ENCODE data around the gene AFG3L2.
"Not testable (repeated sequence)": the region's sequence is repeated elsewhere in the genome, so short reads cannot be mapped to it uniquely, and the experiment has no call there.

Gene AFG3L2

DNA sequence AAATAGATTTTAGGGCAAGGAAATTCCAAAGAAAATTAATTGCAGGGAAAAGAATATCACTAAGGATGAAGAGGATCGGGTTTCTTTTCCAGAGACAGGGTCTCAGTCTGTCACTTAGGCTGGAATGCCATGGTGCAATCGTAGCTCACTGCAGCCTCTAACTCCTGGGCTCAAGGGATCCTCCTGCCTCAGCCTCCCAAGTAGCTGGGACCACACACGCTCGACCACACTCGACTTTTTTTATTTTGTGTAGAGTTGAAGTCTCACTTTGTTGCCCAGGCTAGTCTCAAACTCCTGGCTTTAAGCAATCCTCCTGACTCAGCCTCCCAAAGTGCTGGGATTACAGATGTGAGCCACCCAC, 1.2 kb upstream of the AFG3L2 start:
- peak overlapping the region; percentile 42 for H3K4me3 ChIP-seq (ENCODE audit: insufficient read depth, low read depth, low read length)
- not testable (repeated sequence) for H3K9me3 ChIP-seq (ENCODE audit: control insufficient read depth, low read length); H3K27me3 ChIP-seq (ENCODE audit: control insufficient read depth, insufficient read depth, low read length, poor library complexity, severe bottlenecking); H3K36me3 ChIP-seq (ENCODE audit: control insufficient read depth, insufficient read depth, low read length)
- peak overlapping the region; percentile 78 for H3K27ac ChIP-seq (ENCODE audit: insufficient read depth, low read depth, low read length, poor library complexity, severe bottlenecking)
- WGBS, 2 experiments = 70 to 71% methylated on average over 5 of the region's 5 CpGs
- peaks cover 10% of the 10 kb centered on the region for H3K4me1 ChIP-seq (ENCODE audit: control insufficient read depth, insufficient read depth, low read length)

DNA sequence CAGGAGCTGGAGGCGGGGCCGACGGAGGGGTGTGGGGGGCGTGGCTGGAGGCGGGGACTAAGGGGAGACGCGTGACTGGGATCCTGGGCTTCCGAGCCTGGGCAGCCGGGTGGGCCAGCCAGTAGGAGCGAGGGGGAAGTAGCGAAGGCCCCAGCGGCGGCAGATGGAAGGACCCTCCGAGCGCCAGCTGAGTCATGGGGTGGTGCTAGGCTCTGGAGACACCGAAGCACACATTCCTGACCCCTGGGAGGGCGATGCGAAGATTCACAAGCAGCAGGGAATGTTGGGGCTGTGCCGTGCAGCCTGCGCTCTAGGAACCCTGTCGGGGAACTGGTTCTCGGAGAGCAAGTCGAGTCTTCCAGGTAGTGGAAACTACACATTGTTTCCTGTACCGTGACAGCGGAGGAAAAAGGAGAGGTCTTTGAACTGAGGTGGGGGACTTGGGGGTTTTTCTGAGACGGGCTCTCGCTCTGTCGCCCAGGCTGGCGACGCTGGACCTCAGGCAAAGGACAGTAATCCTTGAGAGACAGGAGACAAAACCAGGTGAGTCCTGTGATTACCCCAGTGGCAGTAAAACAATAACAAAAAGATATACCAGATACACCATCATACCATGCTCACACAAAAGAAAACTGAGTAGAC, 650 bp upstream of the AFG3L2 start:
- no peaks in the 10 kb centered on the region for H3K36me3 ChIP-seq (ENCODE audit: control insufficient read depth, insufficient read depth, low read length)
- H3K4me1 ChIP-seq (ENCODE audit: control insufficient read depth, insufficient read depth, low read length) = peaks cover 10% of the 10 kb centered on the region
- no peaks in the 10 kb centered on the region for H3K27me3 ChIP-seq (ENCODE audit: control insufficient read depth, insufficient read depth, low read length, poor library complexity, severe bottlenecking)
- whole genome bisulfite sequencing, 2 experiments = 1% methylated on average over 30 of the region's 30 CpGs
- peak overlapping the region; percentile 42 for H3K4me3 ChIP-seq (ENCODE audit: insufficient read depth, low read depth, low read length)
- no peaks in the 10 kb centered on the region for H3K9me3 ChIP-seq (ENCODE audit: control insufficient read depth, low read length)
- peak overlapping the region; percentile 78 for H3K27ac ChIP-seq (ENCODE audit: insufficient read depth, low read depth, low read length, poor library complexity, severe bottlenecking)

DNA sequence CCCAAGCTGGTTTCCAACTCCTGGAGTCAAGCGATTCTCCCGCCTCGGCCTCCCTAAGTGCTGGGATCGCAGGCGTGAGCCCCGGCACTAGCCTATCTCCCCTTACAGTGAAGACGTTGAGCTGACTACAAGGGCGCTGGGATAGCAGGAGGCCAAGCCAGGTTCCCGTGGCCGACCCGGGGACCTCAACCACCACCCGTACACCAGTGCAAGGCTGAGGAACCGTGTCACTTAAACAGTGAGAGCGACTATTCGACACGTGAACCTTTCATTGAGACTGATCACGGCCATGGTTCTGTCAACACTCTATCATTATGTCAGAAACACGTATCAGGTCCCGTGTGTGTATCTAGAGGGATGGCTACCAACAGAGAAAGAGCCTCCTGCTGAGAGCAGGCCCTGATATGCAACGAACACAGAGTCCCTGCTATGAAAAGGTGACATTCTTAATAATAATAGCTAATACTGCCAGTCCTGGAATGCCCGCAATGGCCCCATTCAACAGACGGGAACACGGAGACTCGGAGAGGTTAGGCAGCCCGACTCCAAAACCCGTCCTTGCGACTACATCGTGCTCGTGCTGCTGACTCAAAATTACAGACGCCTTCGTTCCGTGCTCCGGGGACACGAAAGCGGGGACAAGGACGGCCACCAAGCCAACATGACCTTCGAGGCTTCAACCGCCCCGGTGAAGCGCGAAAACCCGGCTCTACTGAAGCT, 833 bp downstream of the AFG3L2 start:
- H3K4me3 ChIP-seq (ENCODE audit: insufficient read depth, low read depth, low read length) = peak overlapping the region; percentile 63
- no peaks in the 10 kb centered on the region for H3K9me3 ChIP-seq (ENCODE audit: control insufficient read depth, low read length)
- WGBS, 2 experiments = 8 to 9% methylated on average over 42 of the region's 42 CpGs
- H3K27ac ChIP-seq (ENCODE audit: insufficient read depth, low read depth, low read length, poor library complexity, severe bottlenecking) = peak overlapping the region; percentile 83
- H3K27me3 ChIP-seq (ENCODE audit: control insufficient read depth, insufficient read depth, low read length, poor library complexity, severe bottlenecking) = no peaks in the 10 kb centered on the region
- H3K4me1 ChIP-seq (ENCODE audit: control insufficient read depth, insufficient read depth, low read length) = peaks cover 10% of the 10 kb centered on the region
- no peaks in the 10 kb centered on the region for H3K36me3 ChIP-seq (ENCODE audit: control insufficient read depth, insufficient read depth, low read length)

GRCh38 chr18:12374401-12374800, 2.6 kb downstream of the AFG3L2 start:
- Histone ChIP-seq H3K36me3 (ENCODE audit: control insufficient read depth, insufficient read depth, low read length) (no peaks in the 10 kb centered on the region), H3K27ac (ENCODE audit: insufficient read depth, low read depth, low read length, poor library complexity, severe bottlenecking) (no peak overlapping the region), H3K4me1 (ENCODE audit: control insufficient read depth, insufficient read depth, low read length) (peaks cover 10% of the 10 kb centered on the region), H3K27me3 (ENCODE audit: control insufficient read depth, insufficient read depth, low read length, poor library complexity, severe bottlenecking) (no peaks in the 10 kb centered on the region), H3K4me3 (ENCODE audit: insufficient read depth, low read depth, low read length) (no peak overlapping the region), H3K9me3 (ENCODE audit: control insufficient read depth, low read length) (no peaks in the 10 kb centered on the region)
- 90 to 91% methylated on average over 6 of the region's 6 CpGs for WGBS, 2 experiments

DNA sequence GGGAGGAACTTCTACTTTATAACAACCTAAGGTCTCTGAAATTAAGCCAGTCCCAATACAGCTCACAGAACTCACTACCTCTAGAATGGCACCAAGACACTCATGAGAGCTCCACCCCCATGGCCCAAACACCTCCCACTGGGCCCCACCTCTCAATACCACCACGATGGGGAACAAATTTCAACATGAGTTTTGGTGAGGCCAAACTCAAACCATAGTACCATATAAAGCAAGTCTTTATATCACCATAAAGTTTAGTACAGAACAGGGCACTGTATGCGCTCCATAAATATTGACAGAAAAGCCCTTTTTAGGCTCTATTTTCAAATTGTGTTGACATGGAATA, 3.3 kb downstream of the AFG3L2 start:
- H3K36me3 ChIP-seq (ENCODE audit: control insufficient read depth, insufficient read depth, low read length) = no peaks in the 10 kb centered on the region
- peaks cover 10% of the 10 kb centered on the region for H3K4me1 ChIP-seq (ENCODE audit: control insufficient read depth, insufficient read depth, low read length)
- H3K27me3 ChIP-seq (ENCODE audit: control insufficient read depth, insufficient read depth, low read length, poor library complexity, severe bottlenecking) = no peaks in the 10 kb centered on the region
- no peaks in the 10 kb centered on the region for H3K9me3 ChIP-seq (ENCODE audit: control insufficient read depth, low read length)
- WGBS, 2 experiments = 74 to 78% methylated on average over 2 of the region's 2 CpGs
- H3K27ac ChIP-seq (ENCODE audit: insufficient read depth, low read depth, low read length, poor library complexity, severe bottlenecking) = no peak overlapping the region
- no peak overlapping the region for H3K4me3 ChIP-seq (ENCODE audit: insufficient read depth, low read depth, low read length)

DNA sequence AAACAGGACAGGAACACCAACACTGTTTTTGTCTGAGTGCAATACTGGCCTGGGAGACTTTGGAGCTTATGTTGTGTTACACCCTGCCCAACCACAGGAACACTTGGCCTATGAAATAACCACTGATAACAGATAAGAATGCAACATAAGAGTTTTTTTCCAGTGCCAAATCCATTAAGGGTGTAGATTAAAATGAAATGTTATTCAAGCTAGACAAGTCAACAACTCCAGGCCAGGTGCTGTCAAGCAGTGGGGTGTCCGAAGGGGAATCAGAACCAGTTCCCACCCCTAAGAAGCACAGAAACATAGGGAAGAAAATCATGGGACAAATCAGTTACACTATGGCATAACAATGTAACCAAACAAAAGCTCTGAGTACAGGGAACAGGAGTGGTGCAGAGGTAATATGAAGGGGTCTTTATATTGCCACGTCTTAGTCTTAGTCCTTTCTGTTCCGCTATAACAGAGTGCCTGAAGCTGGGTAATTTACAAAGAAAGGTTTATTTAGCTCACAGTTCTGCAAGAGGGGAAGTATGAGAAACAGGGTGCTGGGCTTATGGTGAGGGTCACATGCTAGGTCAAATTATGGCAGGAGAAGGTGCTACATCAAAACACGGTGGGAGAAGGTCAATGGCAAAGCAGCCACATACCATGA, 3.8 kb downstream of the AFG3L2 start:
- H3K36me3 ChIP-seq (ENCODE audit: control insufficient read depth, insufficient read depth, low read length) = no peaks in the 10 kb centered on the region
- H3K27me3 ChIP-seq (ENCODE audit: control insufficient read depth, insufficient read depth, low read length, poor library complexity, severe bottlenecking) = no peaks in the 10 kb centered on the region
- H3K9me3 ChIP-seq (ENCODE audit: control insufficient read depth, low read length) = no peaks in the 10 kb centered on the region
- peaks cover 10% of the 10 kb centered on the region for H3K4me1 ChIP-seq (ENCODE audit: control insufficient read depth, insufficient read depth, low read length)
- no peak overlapping the region for H3K27ac ChIP-seq (ENCODE audit: insufficient read depth, low read depth, low read length, poor library complexity, severe bottlenecking)
- no peak overlapping the region for H3K4me3 ChIP-seq (ENCODE audit: insufficient read depth, low read depth, low read length)
- 95 to 96% methylated on average over 4 of the region's 4 CpGs for WGBS, 2 experiments

DNA sequence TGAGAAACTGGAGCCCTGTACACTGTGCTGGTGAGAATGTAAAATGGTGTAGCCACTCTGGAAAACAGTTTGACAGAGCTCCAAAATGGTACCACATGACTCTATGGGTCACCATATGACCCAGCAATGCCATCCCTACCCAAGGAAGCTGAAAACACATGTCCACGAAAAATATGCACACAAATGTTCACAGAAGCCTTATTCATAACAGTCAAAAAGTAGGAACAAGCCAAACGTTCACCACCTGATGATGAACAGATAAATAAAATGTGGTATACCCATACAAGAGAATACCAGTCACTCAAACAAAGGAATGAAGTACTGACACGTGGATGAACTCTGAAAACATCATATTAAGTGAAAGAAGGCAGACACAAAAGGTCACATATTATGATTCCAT, 4.6 kb downstream of the AFG3L2 start:
- Histone ChIP-seq H3K27me3 (ENCODE audit: control insufficient read depth, insufficient read depth, low read length, poor library complexity, severe bottlenecking) (no peaks in the 10 kb centered on the region), H3K27ac (ENCODE audit: insufficient read depth, low read depth, low read length, poor library complexity, severe bottlenecking) (no peak overlapping the region), H3K4me1 (ENCODE audit: control insufficient read depth, insufficient read depth, low read length) (peaks cover 10% of the 10 kb centered on the region), H3K9me3 (ENCODE audit: control insufficient read depth, low read length) (no peaks in the 10 kb centered on the region), H3K36me3 (ENCODE audit: control insufficient read depth, insufficient read depth, low read length) (no peaks in the 10 kb centered on the region), H3K4me3 (ENCODE audit: insufficient read depth, low read depth, low read length) (no peak overlapping the region)
- 92 to 95% methylated on average over 2 to 3 of the region's 3 CpGs for WGBS, 2 experiments

DNA sequence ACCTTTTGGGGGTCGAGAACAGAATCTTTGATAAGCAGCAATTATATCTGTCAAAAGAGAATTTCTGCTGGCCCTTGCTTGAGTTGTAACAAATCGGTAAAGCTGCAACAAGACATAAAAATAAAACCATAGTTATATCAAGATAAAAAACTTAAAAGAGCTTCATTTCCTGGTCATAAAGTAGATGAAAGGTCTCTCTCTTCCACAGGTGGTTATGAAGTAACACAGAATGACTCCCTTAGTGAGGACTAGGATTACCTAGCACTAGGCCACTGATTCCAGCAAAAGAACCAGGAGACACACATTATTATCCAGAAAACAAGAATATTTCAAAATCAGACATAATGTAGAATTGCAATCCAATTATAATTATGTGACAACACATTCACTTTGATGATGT, 5.4 kb downstream of the AFG3L2 start:
- no peak overlapping the region for H3K27ac ChIP-seq (ENCODE audit: insufficient read depth, low read depth, low read length, poor library complexity, severe bottlenecking)
- no peak overlapping the region for H3K4me3 ChIP-seq (ENCODE audit: insufficient read depth, low read depth, low read length)
- WGBS, 2 experiments = 96 to 100% methylated on average over 1 to 2 of the region's 2 CpGs
- H3K9me3 ChIP-seq (ENCODE audit: control insufficient read depth, low read length) = no peaks in the 10 kb centered on the region
- no peaks in the 10 kb centered on the region for H3K27me3 ChIP-seq (ENCODE audit: control insufficient read depth, insufficient read depth, low read length, poor library complexity, severe bottlenecking)
- no peaks in the 10 kb centered on the region for H3K36me3 ChIP-seq (ENCODE audit: control insufficient read depth, insufficient read depth, low read length)
- H3K4me1 ChIP-seq (ENCODE audit: control insufficient read depth, insufficient read depth, low read length) = peaks cover 10% of the 10 kb centered on the region

GRCh38 chr18:12369211-12369610, 7.8 kb downstream of the AFG3L2 start:
- Histone ChIP-seq H3K36me3 (ENCODE audit: control insufficient read depth, insufficient read depth, low read length) (no peaks in the 10 kb centered on the region), H3K4me3 (ENCODE audit: insufficient read depth, low read depth, low read length) (no peak overlapping the region), H3K4me1 (ENCODE audit: control insufficient read depth, insufficient read depth, low read length) (no peaks in the 10 kb centered on the region), H3K9me3 (ENCODE audit: control insufficient read depth, low read length) (no peaks in the 10 kb centered on the region), H3K27ac (ENCODE audit: insufficient read depth, low read depth, low read length, poor library complexity, severe bottlenecking) (no peak overlapping the region), H3K27me3 (ENCODE audit: control insufficient read depth, insufficient read depth, low read length, poor library complexity, severe bottlenecking) (no peaks in the 10 kb centered on the region)
- 90 to 92% methylated on average over 7 of the region's 7 CpGs for WGBS, 2 experiments

- no peak overlapping the region for H3K4me3 ChIP-seq (ENCODE audit: insufficient read depth, low read depth, low read length)
- WGBS, 2 experiments = 93 to 94% methylated on average over 5 of the region's 5 CpGs
- H3K9me3 ChIP-seq (ENCODE audit: control insufficient read depth, low read length) = no peaks in the 10 kb centered on the region
- H3K27ac ChIP-seq (ENCODE audit: insufficient read depth, low read depth, low read length, poor library complexity, severe bottlenecking) = no peak overlapping the region
- no peaks in the 10 kb centered on the region for H3K27me3 ChIP-seq (ENCODE audit: control insufficient read depth, insufficient read depth, low read length, poor library complexity, severe bottlenecking)
- no peaks in the 10 kb centered on the region for H3K4me1 ChIP-seq (ENCODE audit: control insufficient read depth, insufficient read depth, low read length)
- no peaks in the 10 kb centered on the region for H3K36me3 ChIP-seq (ENCODE audit: control insufficient read depth, insufficient read depth, low read length)
Observed at GRCh38 chr18:12366784-12367183, 10.2 kb downstream of the AFG3L2 start.

All from ectodermal cell (in vitro differentiated cells).